Ovary (tissue), 9 donors: Measurements from ENCODE around the gene SOX6. TPM values are rescaled to one million over a fixed set of nuclear protein-coding genes. Genes with fewer than 3 reads are reported as not detected.

Experiments
- DNase-seq, 5 donors: peaks; one replicate each; pipeline ENCODE4 v3.0.0-alpha.2; 2019 to 2020
- H3K27ac ChIP-seq, 2 donors: fragments of 200-600 bp; one replicate each; pipeline versions ENCODE4 v1.5.1 to v1.8.0; 2019 to 2022
- H3K27me3 ChIP-seq: fragments of 200-600 bp; one replicate; pipeline ENCODE4 v1.8.0; 2022
- H3K36me3 ChIP-seq: fragments of 200-600 bp; sonication (generic); one replicate; pipeline ENCODE4 v1.5.1; 2019
- H3K4me1 ChIP-seq: one replicate; pipeline ENCODE4 v1.8.1; 2013; ENCODE audit warnings: mild to moderate bottlenecking, moderate library complexity; ENCODE audit not compliant: insufficient read depth
- H3K4me3 ChIP-seq: fragments of 200-600 bp; sonication (generic); one replicate; pipeline ENCODE4 v1.5.1; 2017
- H3K9me3 ChIP-seq, 2 donors: fragments of 200-600 bp in 1 of 2; sonication (generic) in 1 of 2; one replicate each; pipeline versions ENCODE4 v1.5.1 to v1.8.1; 2013 to 2019; ENCODE audit warnings: mild to moderate bottlenecking in 1 of 2, moderate library complexity in 1 of 2
- EP300 ChIP-seq: sonication (generic); formaldehyde crosslinking; IDR thresholded peaks from one replicate; pipeline ENCODE4 v1.6.1; 2017; ENCODE audit warnings: antibody characterized with exemption
- POLR2A ChIP-seq: fragments of 450-650 bp; IDR thresholded peaks from one replicate; pipeline ENCODE4 v1.6.1; 2017; ENCODE audit warnings: antibody characterized with exemption, mild to moderate bottlenecking, moderate library complexity
- WGBS, 3 donors: extraction: QIAGEN DNeasy Blood & Tissue Kit in 1 of 3; methylation state at CpG; one replicate each; pipeline versions ENCODE4 v1.1.5 to v1.1.7; 2013 to 2017; 5-methylcytosine and 5-hydroxymethylcytosine counted together
- intact Hi-C, 4 donors: fragments of 100-400 bp; cut with DNase I; formaldehyde crosslinking; loops; one replicate each; pipeline versions ENCODE4 v1.11.0 to v1.15.1; 2022 to 2023
- polyA plus RNA-seq, 2 donors: library from polyadenylated mRNA; stranded (reverse); fragments of 200-250 nt in 1 of 2; fragments of 350-450 nt in 1 of 2; fragmentation: Illumina TruSeq in 1 of 2; extraction: RNeasy Lipid Tissue Mini Kit (QIAGEN cat#74804) in 1 of 2; gene quantifications; one replicate each; pipeline ENCODE4 v1.2.3, GENCODE V29; 2013 to 2014
- total RNA-seq, 7 donors: library from RNA; depleted of rRNA in 2 of 7; stranded (reverse); fragments of >200 nt in 2 of 7; fragmentation: NEBNext Ultra II Directional in 3 of 7; extraction: Animal tissue kit (Norgen Biotek cat#: 25700) in 3 of 7; gene quantifications; one replicate each; pipeline versions ENCODE4 v1.1.0 to v1.2.4, GENCODE V29; 2016 to 2023
- TF ChIP-seq, protein P1 (sequence below), 3 donors: fragments of 450-650 bp in 2 of 3; fragments of 200-600 bp in 1 of 3; IDR thresholded peaks; one replicate each; pipeline versions ENCODE4 v1.5.1 to v1.8.0; 2016 to 2022; ENCODE audit warnings: antibody characterized with exemption in 3 of 3, mild to moderate bottlenecking in 1 of 3
- donor health status: DM: no; HTN: no; CAD: no; lungs with moderate emphysema.
- donor health status: DM: no; HTN: no; CAD: no.
- donor health status: Bipolar disorder and iron deficiency.
- donor health status: DM: yes; HTN: yes; CAD: no.
- donor health status: DM: no; HTN: no; CAD: no.
- donor health status: DM: yes; HTN: yes; CAD: no.

Gene SOX6
- total and polyA plus RNA-seq, 9 donors = 0.61 to 29.4 (median 4.7) TPM

- Histone ChIP-seq H3K9me3 (no peaks in the 10 kb centered on the region), H3K36me3 (no peaks in the 10 kb centered on the region), H3K4me1 (no peaks in the 10 kb centered on the region), H3K27ac (no peak overlapping the region), H3K27me3 (no peaks in the 10 kb centered on the region), H3K4me3 (no peak overlapping the region)
- TF ChIP-seq EP300 (no peak), POLR2A (no peak)
- TF ChIP-seq, protein P1, sequence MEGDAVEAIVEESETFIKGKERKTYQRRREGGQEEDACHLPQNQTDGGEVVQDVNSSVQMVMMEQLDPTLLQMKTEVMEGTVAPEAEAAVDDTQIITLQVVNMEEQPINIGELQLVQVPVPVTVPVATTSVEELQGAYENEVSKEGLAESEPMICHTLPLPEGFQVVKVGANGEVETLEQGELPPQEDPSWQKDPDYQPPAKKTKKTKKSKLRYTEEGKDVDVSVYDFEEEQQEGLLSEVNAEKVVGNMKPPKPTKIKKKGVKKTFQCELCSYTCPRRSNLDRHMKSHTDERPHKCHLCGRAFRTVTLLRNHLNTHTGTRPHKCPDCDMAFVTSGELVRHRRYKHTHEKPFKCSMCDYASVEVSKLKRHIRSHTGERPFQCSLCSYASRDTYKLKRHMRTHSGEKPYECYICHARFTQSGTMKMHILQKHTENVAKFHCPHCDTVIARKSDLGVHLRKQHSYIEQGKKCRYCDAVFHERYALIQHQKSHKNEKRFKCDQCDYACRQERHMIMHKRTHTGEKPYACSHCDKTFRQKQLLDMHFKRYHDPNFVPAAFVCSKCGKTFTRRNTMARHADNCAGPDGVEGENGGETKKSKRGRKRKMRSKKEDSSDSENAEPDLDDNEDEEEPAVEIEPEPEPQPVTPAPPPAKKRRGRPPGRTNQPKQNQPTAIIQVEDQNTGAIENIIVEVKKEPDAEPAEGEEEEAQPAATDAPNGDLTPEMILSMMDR (IDR thresholded peaks at IDR 0.05) = no peak
- DNase-seq = no peak
- intact Hi-C loops = no loop called here
- WGBS, 3 donors = 77 to 92% (median 82%) methylated on average over 2 of the region's 2 CpGs
Observed at GRCh38 chr11:16099343-16099900, 256.9 kb downstream of the SOX6 start.

GRCh38 chr11:16098526-16099205, 257.7 kb downstream of the SOX6 start:
- Histone ChIP-seq H3K4me3 (no peak overlapping the region), H3K4me1 (no peaks in the 10 kb centered on the region), H3K27ac (no peak overlapping the region), H3K36me3 (no peaks in the 10 kb centered on the region), H3K9me3 (no peaks in the 10 kb centered on the region), H3K27me3 (no peaks in the 10 kb centered on the region)
- intact Hi-C loops = no loop called here
- 65 to 73% (median 72%) methylated on average over 3 of the region's 3 CpGs for WGBS, 3 donors
- DNase-seq = no peak
- TF ChIP-seq POLR2A = no peak

DNA sequence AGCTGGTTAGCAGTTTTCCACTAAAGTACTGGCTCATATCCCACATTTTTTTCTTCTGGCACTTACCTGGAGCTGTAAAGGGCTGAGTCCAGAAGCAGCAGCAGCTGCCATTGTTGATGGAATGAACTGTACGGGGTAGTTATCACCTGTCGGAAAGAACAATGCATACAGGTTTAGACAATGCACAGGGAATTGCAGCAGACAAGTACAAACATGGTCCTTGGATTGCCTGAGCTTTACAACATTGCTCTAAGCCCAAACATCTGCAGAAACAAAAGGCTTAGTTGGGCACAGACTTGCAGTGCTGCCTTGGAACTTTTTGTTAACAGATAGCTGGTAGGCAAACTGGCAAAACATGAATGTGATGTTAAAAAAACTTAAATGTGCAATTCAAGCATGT, 258.8 kb downstream of the SOX6 start:
- intact Hi-C loops = no loop called here
- WGBS, 3 donors = 59 to 70% (median 63%) methylated on average over 2 of the region's 2 CpGs
- no peaks in the 10 kb centered on the region for H3K4me1 ChIP-seq
- no peaks in the 10 kb centered on the region for H3K36me3 ChIP-seq
- no peaks in the 10 kb centered on the region for H3K27me3 ChIP-seq
- no peak overlapping the region for H3K27ac ChIP-seq
- DNase-seq = no peak
- TF ChIP-seq EP300 (no peak), POLR2A (no peak)
- TF ChIP-seq, protein P1 (IDR thresholded peaks at IDR 0.05) = no peak
- no peaks in the 10 kb centered on the region for H3K9me3 ChIP-seq
- no peak overlapping the region for H3K4me3 ChIP-seq

DNA sequence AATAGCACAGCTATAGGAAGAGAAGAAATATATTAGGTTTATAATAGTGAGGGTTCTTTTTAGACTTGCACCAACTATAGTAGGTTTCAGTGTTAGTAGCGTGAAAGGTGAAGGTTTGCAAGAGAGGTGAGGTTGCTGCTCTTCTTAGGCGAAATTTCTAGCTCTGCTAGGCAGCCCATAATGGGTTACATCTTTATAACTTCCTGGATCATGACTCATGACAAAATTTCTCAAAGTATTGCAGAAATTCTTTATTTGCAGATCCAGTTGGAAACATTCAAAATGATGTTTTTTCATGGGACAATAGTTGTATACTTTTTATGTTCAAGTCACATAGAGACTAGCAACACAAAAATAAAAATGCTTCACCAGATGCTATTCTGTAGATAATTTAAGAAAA, 260.0 kb downstream of the SOX6 start:
- Histone ChIP-seq H3K36me3 (no peaks in the 10 kb centered on the region), H3K27ac (no peak overlapping the region), H3K4me3 (no peak overlapping the region), H3K27me3 (no peaks in the 10 kb centered on the region), H3K4me1 (no peaks in the 10 kb centered on the region), H3K9me3 (no peaks in the 10 kb centered on the region)
- DNase-seq = no peak
- TF ChIP-seq EP300 (no peak), POLR2A (no peak)
- TF ChIP-seq, protein P1 (IDR thresholded peaks at IDR 0.05) = no peak
- intact Hi-C loops = no loop called here
- 89 to 92% (median 90%) methylated on average over 2 of the region's 2 CpGs for WGBS, 3 donors

DNA sequence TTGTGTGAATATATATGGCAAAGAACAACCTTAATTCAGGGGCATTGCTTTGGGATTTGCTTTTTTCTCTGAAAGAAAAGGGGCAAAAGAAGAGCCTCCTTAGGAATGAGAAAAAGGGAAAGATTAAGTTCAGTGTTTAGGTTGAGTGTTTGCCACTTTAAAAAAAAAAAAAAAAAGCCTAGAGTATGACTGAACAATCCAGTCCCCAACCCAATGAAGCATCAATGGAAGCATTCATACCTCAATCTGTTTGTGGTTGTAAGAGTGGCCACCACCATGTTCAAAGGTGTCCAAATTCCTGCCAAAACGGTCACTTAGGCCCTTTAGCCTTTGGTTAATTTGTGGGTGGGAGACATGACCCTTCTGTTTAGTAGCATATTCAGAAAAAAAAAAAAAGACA, 260.6 kb downstream of the SOX6 start:
- Histone ChIP-seq H3K4me3 (no peak overlapping the region), H3K4me1 (no peaks in the 10 kb centered on the region), H3K36me3 (no peaks in the 10 kb centered on the region), H3K9me3 (no peaks in the 10 kb centered on the region), H3K27ac (no peak overlapping the region), H3K27me3 (no peaks in the 10 kb centered on the region)
- 77 to 88% (median 82%) methylated on average over 1 of the region's 1 CpG for WGBS, 3 donors
- no peak for DNase-seq
- intact Hi-C loops = no loop called here
- TF ChIP-seq, protein P1 (IDR thresholded peaks at IDR 0.05) = no peak
- TF ChIP-seq EP300 (no peak), POLR2A (no peak)
